HG03025 (cell line): Measurements from ENCODE around the gene COX18.

Experiments
- ATAC-seq: cut with Tn5 transposase; IDR thresholded peaks from one replicate; pipeline ENCODE4 v1.9.1; 2021; ENCODE audit warnings: mild to moderate bottlenecking, moderate library complexity; ENCODE audit not compliant: unreplicated experiment, low FRiP score

COX18 gene

DNA sequence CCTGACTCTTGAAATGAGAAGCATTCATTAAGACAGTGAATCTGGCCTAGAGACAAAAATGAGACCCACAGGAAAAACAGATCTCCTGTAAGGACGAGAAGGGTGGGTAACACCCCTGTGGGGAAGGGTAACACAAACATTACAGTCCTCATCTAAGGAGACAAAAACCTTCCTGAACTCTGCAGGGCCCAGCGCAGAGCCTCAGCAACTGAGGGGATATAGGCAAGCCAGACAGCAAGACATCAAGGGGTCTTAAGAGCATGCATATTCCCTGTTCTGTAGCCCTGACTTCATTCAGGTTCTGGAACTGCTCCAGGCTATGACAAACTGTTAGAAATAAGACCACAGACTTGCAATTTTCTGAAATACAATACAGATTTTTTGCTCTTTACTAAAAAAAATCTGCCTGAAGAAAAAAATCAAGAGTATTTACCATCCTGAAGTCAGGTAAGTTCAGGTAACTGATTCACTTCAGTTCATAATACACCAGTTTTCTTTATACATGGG, 15.5 kb downstream of the COX18 start:
- ATAC-seq, result no peak

DNA sequence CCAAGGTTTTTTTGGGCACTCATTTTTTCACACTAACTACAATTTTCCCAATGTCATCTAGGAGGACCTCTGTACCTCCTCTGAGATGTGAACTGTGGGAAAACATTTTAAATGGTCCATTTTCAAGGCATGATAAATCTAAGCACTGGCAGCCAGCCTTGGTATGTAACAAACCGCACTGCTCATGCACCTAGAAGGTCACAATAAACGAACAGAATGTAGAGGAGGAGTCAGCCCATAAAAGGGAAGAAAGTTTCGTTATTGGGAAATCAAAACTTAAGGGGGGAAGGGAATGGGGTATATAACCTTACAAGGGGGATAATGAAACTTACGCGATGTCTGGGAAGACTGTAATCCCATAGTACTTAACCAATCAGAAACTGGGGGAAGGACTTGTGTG, 16.4 kb downstream of the COX18 start:
- no peak for ATAC-seq

DNA sequence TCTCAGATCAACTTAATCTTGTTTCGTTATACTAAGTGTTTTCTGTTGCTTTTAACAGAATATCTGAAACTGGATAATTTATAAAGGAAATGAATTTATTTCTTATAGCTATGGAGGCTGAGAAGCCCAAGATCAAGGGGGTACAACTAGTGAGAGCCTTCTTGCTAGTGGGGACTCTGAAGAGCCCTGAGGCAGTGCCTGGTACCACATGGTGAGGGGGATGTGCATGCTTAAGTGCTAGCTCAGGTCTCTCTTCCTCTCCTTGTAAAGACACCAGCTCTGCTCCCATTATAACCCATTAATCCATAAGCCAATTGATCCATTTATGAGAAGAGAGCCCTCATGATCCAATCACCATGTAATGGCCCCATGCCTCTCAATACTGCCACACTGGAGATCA, 17.9 kb downstream of the COX18 start:
- ATAC-seq, result no peak

DNA sequence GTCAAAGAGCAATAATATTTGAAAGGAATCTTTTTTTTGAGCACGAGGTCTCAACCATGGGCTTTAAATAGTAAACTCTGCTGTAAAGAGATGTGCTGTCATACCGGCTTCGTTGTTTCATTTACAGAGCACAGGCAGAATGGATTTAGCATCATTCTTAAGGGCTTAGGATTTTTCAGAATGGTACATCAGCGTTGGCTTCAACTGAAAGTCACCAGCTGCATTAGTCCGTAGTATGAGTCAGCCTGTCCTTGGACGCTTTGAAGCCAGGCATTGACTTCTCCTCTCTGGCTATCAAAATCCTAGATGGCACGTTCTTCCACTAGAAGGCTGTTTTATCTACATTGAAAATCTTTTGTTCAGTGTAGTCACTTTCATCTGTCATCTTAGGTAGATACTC, 23.6 kb downstream of the COX18 start:
- no peak for ATAC-seq

DNA sequence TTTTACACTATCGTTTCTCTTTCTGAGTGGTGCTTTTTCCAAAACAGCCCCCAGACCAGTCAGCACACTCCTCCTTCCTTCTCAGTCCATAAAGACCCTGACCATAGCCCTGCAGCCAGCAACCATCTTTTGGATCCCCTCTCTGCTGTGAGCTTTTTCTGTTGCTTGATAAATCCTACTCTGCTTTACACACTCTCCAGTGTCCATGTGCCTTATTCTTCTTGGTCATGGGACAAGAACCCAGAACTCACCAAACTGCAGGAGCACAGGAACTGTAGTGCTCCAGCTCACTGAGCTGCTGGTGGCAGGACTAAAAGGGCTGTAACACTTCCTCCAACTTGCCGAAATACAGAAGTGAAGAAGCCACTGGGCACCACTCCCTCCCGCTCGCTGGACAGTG, 32.5 kb downstream of the COX18 start:
- no peak for ATAC-seq

DNA sequence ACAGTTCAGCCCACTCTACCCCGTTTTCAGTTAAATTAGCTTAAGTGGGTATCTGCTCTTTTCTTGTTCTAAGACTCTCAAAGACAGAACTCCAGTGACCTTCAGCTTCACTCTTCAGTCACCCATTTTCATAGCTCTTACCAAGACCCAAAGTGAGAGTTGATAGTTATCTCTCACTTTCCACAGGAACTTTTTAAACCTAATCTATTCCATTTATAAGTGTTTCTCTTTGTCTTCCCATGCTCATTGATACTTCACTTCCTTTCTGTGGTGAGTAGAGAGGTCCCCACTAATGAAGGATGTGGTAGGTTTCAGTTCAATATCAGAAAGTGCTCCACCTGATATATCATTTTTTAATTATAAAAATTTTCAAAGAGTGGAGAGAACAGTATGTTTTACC, 33.4 kb downstream of the COX18 start:
- no peak for ATAC-seq

DNA sequence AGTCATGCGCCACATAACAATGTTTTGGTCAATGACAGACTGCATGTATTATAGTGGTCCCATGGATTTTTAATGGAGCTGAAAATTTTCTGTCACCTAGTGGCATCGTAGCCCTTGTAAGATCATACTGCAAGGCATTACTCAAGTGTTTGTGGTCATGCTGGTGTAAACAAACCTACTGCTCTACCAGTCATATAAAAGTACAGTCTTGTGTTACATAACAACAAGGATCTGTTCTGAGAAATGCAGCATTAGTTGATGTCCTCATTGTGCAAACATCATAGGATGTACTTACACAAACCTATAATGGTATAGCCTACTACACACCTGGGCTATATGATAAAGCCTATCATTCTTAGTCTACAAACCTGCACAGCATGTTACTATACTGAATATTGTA, 34.6 kb downstream of the COX18 start:
- ATAC-seq, result no peak

DNA sequence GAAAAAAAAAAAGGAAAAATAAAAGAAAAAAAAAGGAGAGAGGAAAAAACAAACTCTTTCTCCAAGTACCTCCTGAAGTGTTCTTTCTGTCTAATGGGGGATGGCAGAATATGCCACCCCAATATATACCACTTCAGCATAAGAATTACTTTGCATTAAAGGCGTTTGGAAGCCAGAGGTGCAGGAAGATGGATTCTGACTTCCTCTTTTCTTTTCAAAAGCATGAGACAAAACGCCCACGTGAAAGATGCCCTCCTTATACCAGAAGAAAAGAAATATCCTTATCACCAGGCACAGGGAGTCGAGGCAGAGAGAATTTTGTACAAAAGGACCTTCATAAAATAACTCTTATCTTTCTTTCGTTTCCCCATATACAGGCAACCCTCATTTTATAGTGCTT, 40.9 kb downstream of the COX18 start:
- ATAC-seq, result no peak

DNA sequence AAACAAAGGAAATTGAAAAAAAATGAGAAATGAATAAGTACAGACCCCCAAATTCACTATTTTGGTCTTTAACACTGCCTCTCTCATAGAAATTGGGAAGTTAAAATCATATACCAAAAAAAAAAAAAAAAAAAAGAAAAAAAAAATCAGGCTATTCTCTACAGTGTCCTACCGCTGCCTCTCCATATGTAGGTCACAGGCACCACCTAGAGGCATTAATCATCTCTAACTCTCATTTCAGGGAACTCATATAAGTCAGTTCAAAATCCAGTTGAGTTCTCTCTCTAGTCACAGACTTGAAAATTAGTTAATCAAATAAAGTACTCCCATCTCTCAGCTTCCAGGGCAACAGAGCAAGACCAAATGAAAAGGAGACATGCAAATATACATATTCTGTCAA, 47.9 kb downstream of the COX18 start:
- no peak for ATAC-seq

DNA sequence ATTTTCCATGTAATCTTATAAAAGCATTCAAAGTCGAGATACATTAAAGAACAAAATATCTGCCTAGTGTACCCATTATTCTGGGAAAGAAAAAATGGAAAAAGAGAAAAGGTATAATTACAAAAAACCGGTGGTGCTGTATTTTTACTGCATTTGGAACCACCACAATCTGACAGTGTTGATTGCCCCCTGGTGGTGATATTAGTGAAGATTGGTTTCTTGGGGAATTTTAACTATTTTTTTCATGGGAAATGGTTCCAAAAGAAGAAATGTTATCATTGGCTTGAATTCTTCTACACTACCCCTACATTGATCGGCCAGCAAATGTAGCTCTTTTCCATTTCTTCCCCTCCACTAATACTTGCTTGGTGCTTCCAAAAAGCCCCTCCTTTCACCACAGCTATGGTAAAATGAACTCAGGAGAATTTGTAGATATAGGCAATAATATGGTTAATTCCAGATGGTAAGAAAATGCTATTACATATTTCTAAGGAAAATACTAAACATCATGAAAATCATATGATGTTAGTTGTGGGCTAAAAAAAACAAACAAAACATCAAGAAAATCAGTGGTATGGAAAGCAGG, 50.0 kb downstream of the COX18 start:
- no peak for ATAC-seq

DNA sequence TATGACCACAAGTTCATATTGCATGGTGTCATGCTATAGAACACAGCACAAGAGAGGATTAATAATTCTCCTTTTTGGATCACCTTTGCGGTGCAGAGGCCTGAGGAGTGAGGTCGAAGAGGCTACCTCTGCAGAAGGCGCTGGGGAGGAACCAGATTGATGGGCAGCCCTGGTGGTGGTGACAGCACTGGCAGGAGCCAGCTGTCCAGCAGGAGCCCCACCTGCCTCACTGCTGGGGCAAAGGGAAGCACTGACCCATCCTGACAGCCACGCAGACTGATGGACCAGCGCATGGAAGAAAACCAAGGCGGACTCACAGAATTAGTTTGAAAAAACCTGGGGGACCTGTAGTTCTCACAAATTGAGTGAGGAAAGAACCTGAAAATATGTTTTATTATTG, 50.9 kb downstream of the COX18 start:
- ATAC-seq, result no peak

DNA sequence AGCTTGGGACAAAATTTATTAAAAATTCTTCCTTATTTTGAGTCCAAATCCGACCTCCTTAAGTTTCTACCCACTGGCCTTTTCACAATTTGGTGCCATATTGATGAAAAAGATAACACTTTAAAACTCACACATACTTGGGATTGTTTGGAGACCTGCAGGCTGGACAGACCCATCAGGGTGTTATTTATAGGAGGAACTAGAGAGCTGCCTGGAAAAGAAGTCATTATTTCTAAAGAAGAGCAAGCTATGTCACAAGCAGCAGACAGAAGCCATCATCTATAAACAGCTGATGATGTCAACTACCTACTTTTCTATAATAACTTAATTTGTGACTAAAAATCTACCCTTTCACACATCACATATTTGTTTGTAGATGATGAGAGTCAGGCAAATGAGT, 56.2 kb downstream of the COX18 start:
- no peak for ATAC-seq

DNA sequence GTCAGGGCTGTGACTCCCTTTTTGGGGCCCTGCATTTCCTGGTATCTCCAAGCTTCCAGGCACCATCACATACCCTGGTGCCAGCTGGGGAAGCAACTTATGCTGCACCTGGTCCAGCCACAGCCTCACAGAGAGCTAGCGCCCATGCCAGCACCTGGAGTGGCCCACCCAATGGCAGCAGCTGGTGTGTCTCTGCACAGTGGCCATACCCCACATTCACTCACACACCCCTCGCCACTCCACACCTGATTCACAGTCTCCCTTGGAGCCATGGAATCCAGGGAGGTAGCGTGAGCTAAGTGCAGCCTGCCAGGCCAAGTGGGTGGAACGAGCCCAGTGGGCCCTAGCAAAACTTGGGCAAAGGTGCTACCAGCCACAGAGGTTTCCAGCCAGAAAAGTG, 56.8 kb downstream of the COX18 start:
- no peak for ATAC-seq

DNA sequence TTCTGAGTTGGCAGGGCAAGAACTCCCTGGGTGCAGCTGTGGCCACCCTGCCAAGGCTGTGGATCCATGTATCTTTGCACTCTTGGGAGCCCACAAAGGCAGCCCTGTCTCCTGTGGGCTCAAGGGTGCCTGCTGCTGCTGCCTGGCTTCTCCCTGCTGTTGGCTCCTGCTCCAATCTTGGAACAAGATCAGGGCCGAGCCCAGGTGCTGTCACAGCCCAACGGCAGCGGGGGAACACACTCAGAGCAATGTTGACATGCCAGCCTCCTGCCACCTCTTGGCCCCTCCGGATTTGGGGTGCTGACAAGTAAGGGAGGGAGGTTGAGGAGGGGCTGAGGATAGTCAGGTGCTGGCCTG, 57.9 kb downstream of the COX18 start:
- no peak for ATAC-seq

DNA sequence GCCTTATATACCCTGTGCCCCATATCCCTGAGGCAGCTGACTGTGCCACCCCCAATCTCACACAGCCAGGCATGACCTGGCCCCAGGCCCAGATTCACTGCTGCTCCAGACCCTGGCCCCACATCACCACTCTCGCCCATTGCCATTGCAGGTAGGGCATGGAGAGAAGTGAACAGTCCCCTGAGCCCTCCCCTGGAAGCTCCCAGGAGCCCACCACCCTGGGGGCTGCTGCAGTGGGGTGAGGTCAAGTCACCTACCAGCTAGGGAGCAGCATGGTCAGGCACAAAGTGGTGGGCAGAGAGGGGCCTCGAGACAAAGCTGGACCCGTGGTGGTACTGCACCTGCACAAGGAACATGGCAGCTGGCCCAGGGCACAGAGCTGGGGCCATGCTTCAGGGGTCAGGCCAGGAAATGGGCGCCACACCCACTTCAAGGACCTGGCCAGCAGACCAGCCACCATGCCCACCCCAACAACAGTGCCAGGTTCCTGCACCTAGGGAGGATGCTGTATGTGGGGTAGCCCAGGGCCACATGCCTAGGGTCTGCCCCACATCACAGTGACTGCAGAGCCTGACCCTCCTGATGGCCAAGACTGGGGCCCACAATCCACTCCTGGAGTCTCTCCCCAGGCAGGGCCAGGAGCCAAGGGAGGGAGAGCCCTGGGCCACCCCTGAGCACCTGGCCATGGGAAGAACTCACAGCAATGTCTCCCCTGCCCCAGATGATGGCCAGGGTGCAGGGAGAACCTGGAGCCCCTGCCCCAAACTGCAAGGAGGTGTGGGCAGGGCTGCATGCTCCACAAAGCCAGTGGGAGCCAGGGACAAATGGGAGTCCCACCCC, 58.5 kb downstream of the COX18 start:
- no peak for ATAC-seq

DNA sequence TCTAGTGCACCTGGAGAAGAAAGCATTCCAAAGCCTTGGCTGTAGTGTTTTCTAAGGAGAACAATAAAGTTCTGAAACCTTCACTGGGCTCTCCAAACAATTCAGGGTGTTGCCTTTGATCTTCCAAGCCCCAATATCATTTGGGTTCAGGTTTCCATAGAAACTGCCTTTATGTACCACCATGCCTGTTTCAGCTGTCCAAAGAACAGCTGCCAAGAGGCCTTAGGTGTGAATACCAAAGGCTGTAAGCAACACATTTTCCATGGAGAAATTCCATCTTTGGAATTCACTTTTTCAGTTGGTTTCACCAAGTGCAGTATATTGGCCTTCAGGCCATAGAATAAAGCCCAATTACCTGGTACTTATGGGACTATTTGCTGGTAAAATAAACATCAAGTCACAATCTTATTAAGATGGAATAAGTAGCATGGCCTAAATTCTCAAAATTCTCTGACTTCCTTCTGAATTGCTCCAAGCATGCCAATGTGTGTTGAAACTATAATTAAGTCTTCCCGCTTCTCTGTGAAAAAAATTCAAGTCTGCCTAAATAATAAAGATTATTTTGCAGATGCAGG, 61.9 kb downstream of the COX18 start:
- ATAC-seq, result no peak

DNA sequence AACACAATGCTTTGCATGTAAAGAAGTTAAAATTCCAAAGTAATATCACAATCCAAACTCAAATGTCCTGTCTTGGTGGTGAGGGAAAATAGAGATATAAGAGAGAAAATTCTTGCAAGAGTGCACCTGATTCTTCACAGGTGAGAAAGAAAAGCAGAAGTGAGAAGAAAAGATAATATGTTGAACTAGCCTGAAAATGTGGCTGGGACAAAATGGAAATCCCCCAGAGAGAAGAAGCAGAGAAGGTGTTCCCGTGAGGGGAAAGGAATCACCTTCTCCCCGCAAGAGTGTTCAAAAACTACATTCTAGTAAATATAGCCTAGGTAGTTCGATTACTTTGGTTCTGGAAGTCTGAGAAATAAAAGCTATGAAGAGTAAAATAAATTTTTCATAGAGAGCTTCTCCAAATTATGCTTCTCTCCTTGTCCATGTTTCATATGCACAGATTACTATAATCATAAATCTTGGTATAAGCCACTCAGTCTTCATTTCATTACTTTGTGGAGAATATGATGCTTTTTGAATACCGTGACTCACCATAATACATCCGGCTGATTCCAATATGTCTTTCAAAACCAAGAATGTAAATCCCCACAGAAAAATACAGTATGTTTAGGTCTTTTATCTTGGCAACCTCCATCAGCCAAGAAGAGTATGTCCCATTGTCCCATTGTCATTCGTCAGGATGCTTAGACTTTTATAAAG, 63.1 kb downstream of the COX18 start:
- ATAC-seq, result peak; percentile 89

DNA sequence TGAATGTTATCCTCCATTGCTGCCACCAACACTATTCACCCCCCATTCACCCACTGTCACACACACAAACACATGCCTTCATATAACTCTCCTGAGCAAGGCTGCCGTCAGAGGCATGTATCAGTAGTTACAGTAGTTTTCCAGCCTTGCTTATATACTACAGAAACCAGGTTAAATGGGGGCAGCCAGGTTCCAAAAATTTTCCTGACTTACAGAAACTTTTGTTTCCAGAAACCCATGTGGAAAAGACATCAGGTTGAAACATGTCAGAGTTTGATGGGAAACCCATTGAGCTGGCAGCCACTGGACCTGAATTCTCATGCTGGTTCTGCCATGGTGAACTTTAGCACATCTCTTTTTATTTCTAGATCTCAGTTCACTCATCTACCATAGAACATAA, 64.0 kb downstream of the COX18 start:
- no peak for ATAC-seq
